SK-N-SH (cell line): ENCODE data around the gene PCSK6. TPM values are rescaled to one million over a fixed set of nuclear protein-coding genes. Genes with fewer than 3 reads are reported as not detected.

Experiments used
- CTCF ChIA-PET: fragments of 300-600, 350-600 bp; formaldehyde crosslinking; extraction: SDS; loops from one replicate; lab custom pipeline; 2021; lab: Yijun Ruan, JAX
- POLR2A ChIA-PET: fragments of 350-600 bp; sonication (Branson Sonifier 250); formaldehyde crosslinking; extraction: SDS; loops from one replicate; lab custom pipeline; 2020; ENCODE audit warnings: antibody characterized with exemption, inconsistent platforms; lab: Yijun Ruan, JAX
- DNase-seq: peaks from one replicate; pipeline ENCODE4 v3.0.0; 2012
- H2AFZ ChIP-seq: fragments of 200-600 bp; sonication (generic); 2 replicates; pipeline ENCODE4 v1.8.1; 2016; ENCODE audit warnings: antibody characterized with exemption, mild to moderate bottlenecking, low read depth
- H3F3A ChIP-seq: fragments of 200-600 bp; sonication (generic); replicated peaks from 2 replicates; pipeline ENCODE3; 2016; ENCODE audit warnings: antibody characterized with exemption, mild to moderate bottlenecking; ENCODE audit not compliant: insufficient read depth
- H3K27ac ChIP-seq, 2 experiments: fragments of 200-500 bp in 1 of 2; fragments of 200-600 bp in 1 of 2; sonication (Bioruptor generic) in 1 of 2; sonication (generic), shearing (Covaris generic) in 1 of 2; 2 replicates each; pipeline versions ENCODE4 v1.5.1 to v1.6.1; 2014 to 2016; ENCODE audit warnings: low read depth in 2 of 2, inconsistent platforms in 1 of 2, low read length in 1 of 2, mild to moderate bottlenecking in 1 of 2, mixed read lengths in 1 of 2
- H3K27me3 ChIP-seq: fragments of 200-600 bp; sonication (generic), shearing (Covaris generic); 2 replicates; pipeline ENCODE4 v1.6.1; 2016; ENCODE audit warnings: mixed run types; ENCODE audit not compliant: insufficient read depth
- H3K36me3 ChIP-seq, 2 experiments: fragments of 200-500 bp in 1 of 2; fragments of 200-600 bp in 1 of 2; sonication (Bioruptor generic) in 1 of 2; sonication (generic) in 1 of 2; replicated peaks in 1 of 2; 2 replicates each; pipeline versions ENCODE3 to v1.5.1; 2014 to 2016; ENCODE audit warnings: low read length in 1 of 2, mild to moderate bottlenecking in 1 of 2; ENCODE audit not compliant: insufficient read depth in 2 of 2, control insufficient read depth in 1 of 2
- H3K4me1 ChIP-seq, 2 experiments: fragments of 200-500 bp in 1 of 2; fragments of 200-600 bp in 1 of 2; sonication (Bioruptor generic) in 1 of 2; sonication (generic), shearing (Covaris generic) in 1 of 2; 2 replicates each; pipeline versions ENCODE4 v1.5.1 to v1.6.1; 2014 to 2016; ENCODE audit warnings: low read depth in 1 of 2, low read length in 1 of 2, mixed run types in 1 of 2; ENCODE audit not compliant: insufficient read depth in 2 of 2, control insufficient read depth in 1 of 2
- H3K4me2 ChIP-seq: fragments of 200-600 bp; sonication (generic), shearing (Covaris generic); 2 replicates; pipeline ENCODE4 v1.6.1; 2017; ENCODE audit warnings: mixed run types
- H3K4me3 ChIP-seq, 2 experiments: fragments of 200-500 bp in 1 of 2; fragments of 200-600 bp in 1 of 2; sonication (Bioruptor generic) in 1 of 2; sonication (generic), shearing (Covaris generic) in 1 of 2; 2 replicates each; pipeline versions ENCODE4 v1.5.1 to v1.8.1; 2014 to 2016; ENCODE audit warnings: low read depth in 2 of 2, inconsistent platforms in 1 of 2, low read length in 1 of 2, mild to moderate bottlenecking in 1 of 2, mixed read lengths in 1 of 2, moderate library complexity in 1 of 2
- H3K79me2 ChIP-seq: fragments of 200-600 bp; sonication (generic); 2 replicates; pipeline ENCODE4 v1.8.1; 2017; ENCODE audit warnings: mild to moderate bottlenecking; ENCODE audit not compliant: insufficient read depth
- H3K9ac ChIP-seq: fragments of 200-600 bp; sonication (generic); 2 replicates; pipeline ENCODE4 v1.6.1; 2017; ENCODE audit warnings: mixed run types
- H3K9me2 ChIP-seq: fragments of 200-600 bp; sonication (generic); 2 replicates; pipeline ENCODE4 v1.6.1; 2017; ENCODE audit warnings: mixed run types
- H3K9me3 ChIP-seq: fragments of 200-600 bp; sonication (generic); 2 replicates; pipeline ENCODE4 v1.6.1; 2017; ENCODE audit warnings: mixed run types, mild to moderate bottlenecking, moderate library complexity
- H4K20me1 ChIP-seq: fragments of 200-600 bp; sonication (generic); 2 replicates; pipeline ENCODE4 v1.6.1; 2017; ENCODE audit warnings: mild to moderate bottlenecking, mixed run types; ENCODE audit not compliant: insufficient read depth
- FOSL2 ChIP-seq: IDR thresholded peaks from 2 replicates; pipeline ENCODE4 v1.4.0; 2012; ENCODE audit warnings: low read depth, mild to moderate bottlenecking, moderate library complexity, borderline replicate concordance
- FOXJ3 ChIP-seq: sonication (generic); formaldehyde crosslinking; IDR thresholded peaks from 2 replicates; pipeline ENCODE4 v1.5.1; 2020; ENCODE audit warnings: mild to moderate bottlenecking, missing genetic modification reagents
- GABPA ChIP-seq: IDR thresholded peaks from 2 replicates; pipeline ENCODE4 v1.4.0; 2012; ENCODE audit warnings: low read depth, mild to moderate bottlenecking
- IRF3 ChIP-seq: fragments of 150-350 bp; IDR thresholded peaks from 2 replicates; pipeline ENCODE4 v1.6.1; 2016; ENCODE audit warnings: mild to moderate bottlenecking, low read depth, low read length
- JUND ChIP-seq: IDR thresholded peaks from 2 replicates; pipeline ENCODE4 v1.4.0; 2012
- MXI1 ChIP-seq: IDR thresholded peaks from 2 replicates; pipeline ENCODE4 v1.6.1; 2012; ENCODE audit warnings: mild to moderate bottlenecking, low read depth, low read length, improper control_type of control experiment
- NFIC ChIP-seq: IDR thresholded peaks from 2 replicates; pipeline ENCODE4 v1.4.0; 2012; ENCODE audit warnings: borderline replicate concordance
- NRF1 ChIP-seq: IDR thresholded peaks from 2 replicates; pipeline ENCODE4 v1.6.1; 2012; ENCODE audit warnings: low read depth, mild to moderate bottlenecking, low read length
- POLR2AphosphoS5 ChIP-seq: IDR thresholded peaks from 2 replicates; pipeline ENCODE4 v1.6.1; 2012; ENCODE audit warnings: low read depth, low read length
- RCOR1 ChIP-seq: fragments of 150-350 bp; IDR thresholded peaks from 2 replicates; pipeline ENCODE4 v1.6.1; 2017; ENCODE audit warnings: antibody characterized with exemption, low read length
- REST ChIP-seq: IDR thresholded peaks from 2 replicates; pipeline ENCODE4 v1.6.1; 2012; ENCODE audit warnings: mild to moderate bottlenecking, low read depth, low read length, moderate library complexity
- RFX5 ChIP-seq: IDR thresholded peaks from 2 replicates; pipeline ENCODE4 v1.6.1; 2012; ENCODE audit warnings: mild to moderate bottlenecking, improper control_type of control experiment, low read length
- RXRA ChIP-seq: IDR thresholded peaks from 2 replicates; pipeline ENCODE4 v1.4.0; 2012; ENCODE audit warnings: low read depth, mild to moderate bottlenecking, borderline replicate concordance
- SIN3A ChIP-seq: IDR thresholded peaks from 2 replicates; pipeline ENCODE4 v1.6.1; 2012; ENCODE audit warnings: low read depth, mild to moderate bottlenecking, low read length, moderate library complexity, borderline replicate concordance
- YY1 ChIP-seq: IDR thresholded peaks from 2 replicates; pipeline ENCODE4 v1.4.0; 2012; ENCODE audit warnings: low read depth, mild to moderate bottlenecking
- ZBTB33 ChIP-seq: IDR thresholded peaks from 2 replicates; pipeline ENCODE4 v1.4.0; 2012; ENCODE audit warnings: low read depth, borderline replicate concordance
- WGBS: methylation state at CpG from one replicate; pipeline ENCODE4 v1.1.6; 2017; ENCODE audit warnings: low lambda C conversion rate; 5-methylcytosine and 5-hydroxymethylcytosine counted together
- polyA plus RNA-seq, 3 experiments: library from polyadenylated mRNA; depleted of rRNA; stranded (reverse); fragments of >200 nt; gene quantifications; 2 replicates each; pipeline ENCODE4 v1.2.3, GENCODE V29; 2012
- TF ChIP-seq, protein P1 (sequence below): fragments of 150-350 bp; IDR thresholded peaks from 2 replicates; pipeline ENCODE4 v1.6.1; 2017; ENCODE audit warnings: antibody characterized with exemption, low read length, low read depth, borderline replicate concordance

PCSK6 gene
- polyA plus RNA-seq, 1 of the 3 experiments (the other 2 are of a cell fraction) = 0.03 TPM

GRCh38 chr15:101327147-101327740 lies 162.3 kb downstream of the PCSK6 start:
- no peaks in the 10 kb centered on the region for H3K79me2 ChIP-seq
- no peak overlapping the region for H3K4me3 ChIP-seq
- TF ChIP-seq FOXJ3 (CRISPR knock-in tag) (no peak), FOSL2 (no peak), RXRA (no peak), GABPA (no peak), ZBTB33 (no peak), POLR2AphosphoS5 (no peak), IRF3 (no peak), YY1 (no peak), MXI1 (no peak), RFX5 (no peak), JUND (no peak), NRF1 (no peak), SIN3A (no peak)
- TF ChIP-seq, all 33 proteins: peak for 0
- peaks cover 8% of the 10 kb centered on the region; the same call in 1 of the 2 replicates for H3K27me3 ChIP-seq
- no peak overlapping the region for H3K27ac ChIP-seq
- H3K9me2 ChIP-seq = no peaks in the 10 kb centered on the region
- no peaks in the 10 kb centered on the region for H3K36me3 ChIP-seq
- WGBS = 58% methylated on average over 14 of the region's 17 CpGs
- POLR2A ChIA-PET = no interaction called here
- no peaks in the 10 kb centered on the region for H3K4me1 ChIP-seq
- CTCF ChIA-PET = no interaction called here
- no peak for DNase-seq
- H2AFZ ChIP-seq = no peak overlapping the region
- H3F3A ChIP-seq = no peaks in the 10 kb centered on the region
- no peaks in the 10 kb centered on the region for H4K20me1 ChIP-seq
- H3K9me3 ChIP-seq = no peaks in the 10 kb centered on the region
- no peak overlapping the region for H3K4me2 ChIP-seq
- H3K9ac ChIP-seq = no peak overlapping the region

- Histone ChIP-seq H3K4me1 (no peaks in the 10 kb centered on the region), H3K4me3 (no peak overlapping the region), H3K9me2 (no peaks in the 10 kb centered on the region), H3K9ac (no peak overlapping the region), H3K27ac (no peak overlapping the region), H3K27me3 (peaks cover 8% of the 10 kb centered on the region; the same call in 1 of the 2 replicates), H4K20me1 (no peaks in the 10 kb centered on the region), H2AFZ (no peak overlapping the region), H3K79me2 (no peaks in the 10 kb centered on the region), H3K9me3 (no peaks in the 10 kb centered on the region), H3K4me2 (no peak overlapping the region), H3F3A (no peaks in the 10 kb centered on the region), H3K36me3 (no peaks in the 10 kb centered on the region)
- TF ChIP-seq REST = no peak
- TF ChIP-seq NFIC = no peak
- TF ChIP-seq SIN3A = no peak
- TF ChIP-seq, protein P1, sequence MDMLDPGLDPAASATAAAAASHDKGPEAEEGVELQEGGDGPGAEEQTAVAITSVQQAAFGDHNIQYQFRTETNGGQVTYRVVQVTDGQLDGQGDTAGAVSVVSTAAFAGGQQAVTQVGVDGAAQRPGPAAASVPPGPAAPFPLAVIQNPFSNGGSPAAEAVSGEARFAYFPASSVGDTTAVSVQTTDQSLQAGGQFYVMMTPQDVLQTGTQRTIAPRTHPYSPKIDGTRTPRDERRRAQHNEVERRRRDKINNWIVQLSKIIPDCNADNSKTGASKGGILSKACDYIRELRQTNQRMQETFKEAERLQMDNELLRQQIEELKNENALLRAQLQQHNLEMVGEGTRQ = no peak
- no peak for TF ChIP-seq RCOR1
- CTCF ChIA-PET = no interaction called here
- no peak for DNase-seq
- POLR2A ChIA-PET = no interaction called here
- 62% methylated on average over 17 of the region's 21 CpGs for WGBS
Observed at GRCh38 chr15:101326462-101327146, 162.9 kb downstream of the PCSK6 start.
